ENCODE results near the gene PRCP. TPM values are rescaled to one million over a fixed set of nuclear protein-coding genes. Genes with fewer than 3 reads are reported as not detected.

The PRCP gene
- total and polyA plus RNA-seq, 4 donors = 27.3 to 55.2 (median 41.2) TPM

DNA sequence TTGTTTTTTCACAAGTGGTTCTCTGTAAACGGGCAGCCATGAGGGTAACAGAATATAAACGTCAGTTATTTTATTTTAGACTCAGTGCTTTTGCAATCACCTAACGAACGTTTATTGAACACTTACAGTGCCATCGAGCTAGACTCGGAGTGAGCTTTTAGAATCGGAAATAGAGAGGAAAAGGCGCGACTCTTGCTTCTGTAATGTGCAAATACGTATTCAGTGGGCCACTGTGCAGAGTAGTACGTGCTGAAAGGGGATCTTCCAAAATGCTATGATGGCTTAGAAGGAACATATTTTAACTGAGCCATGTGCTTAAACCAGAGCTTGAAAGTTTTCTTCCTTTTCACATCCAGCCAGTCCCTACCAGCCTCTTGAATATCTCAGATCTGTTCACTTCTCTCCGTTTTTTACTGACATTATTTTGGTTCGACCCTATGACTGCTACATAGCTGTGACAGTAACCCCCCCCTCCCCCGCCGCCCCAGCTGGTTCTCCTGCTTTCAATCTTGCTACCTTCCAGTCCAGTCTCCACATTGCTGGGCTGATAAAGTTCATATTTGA, 1.8 kb upstream of the PRCP start (continued):
- TF ChIP-seq, protein P1, sequence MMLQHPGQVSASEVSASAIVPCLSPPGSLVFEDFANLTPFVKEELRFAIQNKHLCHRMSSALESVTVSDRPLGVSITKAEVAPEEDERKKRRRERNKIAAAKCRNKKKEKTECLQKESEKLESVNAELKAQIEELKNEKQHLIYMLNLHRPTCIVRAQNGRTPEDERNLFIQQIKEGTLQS (IDR thresholded peaks at IDR 0.05) = no peak
- TF ChIP-seq HNF4A (conservative IDR thresholded peaks at IDR 0.05) = no peak
- no peak for TF ChIP-seq HNF4G (IDR thresholded peaks at IDR 0.05)
- TF ChIP-seq, protein P2, sequence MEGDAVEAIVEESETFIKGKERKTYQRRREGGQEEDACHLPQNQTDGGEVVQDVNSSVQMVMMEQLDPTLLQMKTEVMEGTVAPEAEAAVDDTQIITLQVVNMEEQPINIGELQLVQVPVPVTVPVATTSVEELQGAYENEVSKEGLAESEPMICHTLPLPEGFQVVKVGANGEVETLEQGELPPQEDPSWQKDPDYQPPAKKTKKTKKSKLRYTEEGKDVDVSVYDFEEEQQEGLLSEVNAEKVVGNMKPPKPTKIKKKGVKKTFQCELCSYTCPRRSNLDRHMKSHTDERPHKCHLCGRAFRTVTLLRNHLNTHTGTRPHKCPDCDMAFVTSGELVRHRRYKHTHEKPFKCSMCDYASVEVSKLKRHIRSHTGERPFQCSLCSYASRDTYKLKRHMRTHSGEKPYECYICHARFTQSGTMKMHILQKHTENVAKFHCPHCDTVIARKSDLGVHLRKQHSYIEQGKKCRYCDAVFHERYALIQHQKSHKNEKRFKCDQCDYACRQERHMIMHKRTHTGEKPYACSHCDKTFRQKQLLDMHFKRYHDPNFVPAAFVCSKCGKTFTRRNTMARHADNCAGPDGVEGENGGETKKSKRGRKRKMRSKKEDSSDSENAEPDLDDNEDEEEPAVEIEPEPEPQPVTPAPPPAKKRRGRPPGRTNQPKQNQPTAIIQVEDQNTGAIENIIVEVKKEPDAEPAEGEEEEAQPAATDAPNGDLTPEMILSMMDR (IDR thresholded peaks at IDR 0.05; ENCODE audit: low read depth, low read length, missing input control) = no peak
- TF ChIP-seq FOXA2 (IDR thresholded peaks at IDR 0.05) = no peak

DNA sequence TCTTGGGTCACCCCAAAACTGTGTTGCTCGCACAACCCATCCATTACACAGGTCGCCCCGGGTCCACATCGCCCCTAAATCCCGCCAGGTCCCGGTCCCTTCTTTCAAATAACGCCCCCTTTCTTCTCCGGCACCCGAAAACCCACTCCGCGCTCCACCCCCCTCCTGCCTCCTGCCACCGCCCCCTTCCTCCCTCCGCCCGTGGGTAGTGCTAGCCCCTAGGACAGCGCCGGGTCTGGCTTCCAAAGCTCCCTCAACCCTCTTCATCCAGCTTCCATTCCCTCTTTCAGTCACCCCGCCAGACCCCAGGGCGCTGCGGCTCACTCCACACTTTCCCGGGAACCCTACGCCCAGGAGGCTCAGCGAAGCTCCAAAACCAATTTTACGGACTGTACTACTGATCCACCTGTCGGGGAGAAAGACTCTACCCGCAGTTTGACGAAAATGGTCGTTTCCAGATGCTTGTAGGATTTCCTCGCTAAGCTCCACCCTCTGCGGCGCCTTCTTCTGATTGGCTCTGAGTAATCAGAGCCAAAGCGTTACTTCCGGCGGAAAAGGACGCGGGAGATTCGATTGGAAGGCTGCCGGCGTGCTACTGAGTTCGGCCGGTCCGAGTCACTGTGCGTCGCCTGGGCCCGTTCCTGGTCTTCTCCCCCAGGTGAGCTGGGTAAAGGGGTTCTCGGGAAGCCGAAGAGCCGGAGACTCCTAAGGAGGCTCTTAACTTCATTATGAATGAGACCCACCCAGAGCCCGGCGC, 1.1 kb upstream of the PRCP start, which contains the start of gene DDIAS:
DDIAS (plus strand) TSS at position 572 of the 757 bp plus-strand sequence. CDS start 13,003 bp downstream, outside the sequence.
- Histone ChIP-seq H3K9ac (ENCODE audit: low read depth in 1 of 2, low read length in 2 of 2) (peak within 1 kb of the TSS; percentile 53 to 64), H3K36me3 (ENCODE audit: control insufficient read depth in 4 of 4, insufficient read depth in 3 of 4, low read depth in 1 of 4, low read length in 3 of 4) (no peaks in the 10 kb centered on the region), H3K4me1 (ENCODE audit: control insufficient read depth in 4 of 4, insufficient read depth in 4 of 4, low read length in 3 of 4) (peaks cover 2 to 27% (median 10%) of the 10 kb centered on the region in 4 donors), H3K27ac (ENCODE audit: low read depth in 1 of 2, low read length in 2 of 2) (peak within 1 kb of the TSS; percentile 93 to 96), H3K27me3 (ENCODE audit: control insufficient read depth in 4 of 4, insufficient read depth in 4 of 4, low read length in 3 of 4) (no peaks in the 10 kb centered on the region), H3K4me3 (ENCODE audit: low read depth in 1 of 3, low read length in 3 of 3) (peak within 1 kb of the TSS; percentile 62 to 90 (median 72)), H3K9me3 (ENCODE audit: control insufficient read depth in 4 of 4, low read length in 3 of 4) (no peaks in the 10 kb centered on the region)
- DNase-seq (ENCODE audit: low spot score) = peak; percentile 94
- WGBS = 1% methylated on average over 49 of the region's 49 CpGs
- TF ChIP-seq, protein P2 (IDR thresholded peaks at IDR 0.05; ENCODE audit: low read depth, low read length, missing input control) = no peak
- TF ChIP-seq, protein P3, sequence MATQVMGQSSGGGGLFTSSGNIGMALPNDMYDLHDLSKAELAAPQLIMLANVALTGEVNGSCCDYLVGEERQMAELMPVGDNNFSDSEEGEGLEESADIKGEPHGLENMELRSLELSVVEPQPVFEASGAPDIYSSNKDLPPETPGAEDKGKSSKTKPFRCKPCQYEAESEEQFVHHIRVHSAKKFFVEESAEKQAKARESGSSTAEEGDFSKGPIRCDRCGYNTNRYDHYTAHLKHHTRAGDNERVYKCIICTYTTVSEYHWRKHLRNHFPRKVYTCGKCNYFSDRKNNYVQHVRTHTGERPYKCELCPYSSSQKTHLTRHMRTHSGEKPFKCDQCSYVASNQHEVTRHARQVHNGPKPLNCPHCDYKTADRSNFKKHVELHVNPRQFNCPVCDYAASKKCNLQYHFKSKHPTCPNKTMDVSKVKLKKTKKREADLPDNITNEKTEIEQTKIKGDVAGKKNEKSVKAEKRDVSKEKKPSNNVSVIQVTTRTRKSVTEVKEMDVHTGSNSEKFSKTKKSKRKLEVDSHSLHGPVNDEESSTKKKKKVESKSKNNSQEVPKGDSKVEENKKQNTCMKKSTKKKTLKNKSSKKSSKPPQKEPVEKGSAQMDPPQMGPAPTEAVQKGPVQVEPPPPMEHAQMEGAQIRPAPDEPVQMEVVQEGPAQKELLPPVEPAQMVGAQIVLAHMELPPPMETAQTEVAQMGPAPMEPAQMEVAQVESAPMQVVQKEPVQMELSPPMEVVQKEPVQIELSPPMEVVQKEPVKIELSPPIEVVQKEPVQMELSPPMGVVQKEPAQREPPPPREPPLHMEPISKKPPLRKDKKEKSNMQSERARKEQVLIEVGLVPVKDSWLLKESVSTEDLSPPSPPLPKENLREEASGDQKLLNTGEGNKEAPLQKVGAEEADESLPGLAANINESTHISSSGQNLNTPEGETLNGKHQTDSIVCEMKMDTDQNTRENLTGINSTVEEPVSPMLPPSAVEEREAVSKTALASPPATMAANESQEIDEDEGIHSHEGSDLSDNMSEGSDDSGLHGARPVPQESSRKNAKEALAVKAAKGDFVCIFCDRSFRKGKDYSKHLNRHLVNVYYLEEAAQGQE (IDR thresholded peaks at IDR 0.05) = peak; percentile 58
- TF ChIP-seq HNF4A (conservative IDR thresholded peaks at IDR 0.05) (no peak), RAD21 (IDR thresholded peaks at IDR 0.05) (peak in 1 of 2 donors; percentile 46), JUND (IDR thresholded peaks at IDR 0.05) (no peak), EGR1 (IDR thresholded peaks at IDR 0.05; ENCODE audit: low read depth in 2 of 2) (no peak), HNF4G (IDR thresholded peaks at IDR 0.05) (no peak), TAF1 (conservative IDR thresholded peaks at IDR 0.05) (peak; percentile 57), NR2F2 (IDR thresholded peaks at IDR 0.05) (no peak), FOXA1 (IDR thresholded peaks at IDR 0.05) (no peak), YY1 (IDR thresholded peaks at IDR 0.05) (peak; percentile 86), FOXA2 (IDR thresholded peaks at IDR 0.05) (no peak), RXRA (IDR thresholded peaks at IDR 0.05) (no peak), GABPA (IDR thresholded peaks at IDR 0.05 in 1 of 2, conservative IDR thresholded peaks at IDR 0.05 in 1 of 2) (peak; percentile 85 to 93), SP1 (IDR thresholded peaks at IDR 0.05) (peak; percentile 71)
- TF ChIP-seq, protein P1 (IDR thresholded peaks at IDR 0.05) = no peak
- TF ChIP-seq, protein P4, sequence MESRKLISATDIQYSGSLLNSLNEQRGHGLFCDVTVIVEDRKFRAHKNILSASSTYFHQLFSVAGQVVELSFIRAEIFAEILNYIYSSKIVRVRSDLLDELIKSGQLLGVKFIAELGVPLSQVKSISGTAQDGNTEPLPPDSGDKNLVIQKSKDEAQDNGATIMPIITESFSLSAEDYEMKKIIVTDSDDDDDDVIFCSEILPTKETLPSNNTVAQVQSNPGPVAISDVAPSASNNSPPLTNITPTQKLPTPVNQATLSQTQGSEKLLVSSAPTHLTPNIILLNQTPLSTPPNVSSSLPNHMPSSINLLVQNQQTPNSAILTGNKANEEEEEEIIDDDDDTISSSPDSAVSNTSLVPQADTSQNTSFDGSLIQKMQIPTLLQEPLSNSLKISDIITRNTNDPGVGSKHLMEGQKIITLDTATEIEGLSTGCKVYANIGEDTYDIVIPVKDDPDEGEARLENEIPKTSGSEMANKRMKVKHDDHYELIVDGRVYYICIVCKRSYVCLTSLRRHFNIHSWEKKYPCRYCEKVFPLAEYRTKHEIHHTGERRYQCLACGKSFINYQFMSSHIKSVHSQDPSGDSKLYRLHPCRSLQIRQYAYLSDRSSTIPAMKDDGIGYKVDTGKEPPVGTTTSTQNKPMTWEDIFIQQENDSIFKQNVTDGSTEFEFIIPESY (IDR thresholded peaks at IDR 0.05) = peak; percentile 37
- TF ChIP-seq, protein P5, sequence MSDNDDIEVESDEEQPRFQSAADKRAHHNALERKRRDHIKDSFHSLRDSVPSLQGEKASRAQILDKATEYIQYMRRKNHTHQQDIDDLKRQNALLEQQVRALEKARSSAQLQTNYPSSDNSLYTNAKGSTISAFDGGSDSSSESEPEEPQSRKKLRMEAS (IDR thresholded peaks at IDR 0.05) = peak; percentile 97
